ENCODE data around the gene MYO1D.
A peak's percentile ranks its signal among the peaks of the same experiment; 100 is the strongest.

Gene MYO1D

GRCh38 chr17:32865141-32865540, 11.8 kb downstream of the MYO1D start:
- TF ChIP-seq EZH2phosphoT487 (IDR thresholded peaks at IDR 0.05; ENCODE audit: low read depth) (no peak), CTCF (IDR thresholded peaks at IDR 0.05; ENCODE audit: low read depth, low read length) (no peak)
- Histone ChIP-seq H2AFZ (ENCODE audit: low read depth, low read length) (no peak overlapping the region), H3K27ac (ENCODE audit: low read length) (no peak overlapping the region), H3K36me3 (replicated peaks; ENCODE audit: low read depth, low read length) (peaks cover 14% of the 10 kb centered on the region), H3K9me3 (ENCODE audit: insufficient read depth, low read length) (no peaks in the 10 kb centered on the region), H4K20me1 (ENCODE audit: insufficient read depth, low read length) (peaks cover 56% of the 10 kb centered on the region), H3K4me1 (ENCODE audit: low read length) (peaks cover 30% of the 10 kb centered on the region), H3K79me2 (ENCODE audit: low read length) (peaks cover 98% of the 10 kb centered on the region), H3K9ac (ENCODE audit: low read length) (no peak overlapping the region), H3K4me2 (ENCODE audit: low read length) (no peak overlapping the region), H3K4me3 (ENCODE audit: low read length) (no peak overlapping the region), H3K27me3 (ENCODE audit: low read depth, low read length) (no peaks in the 10 kb centered on the region)

GRCh38 chr17:32863559-32863958, 13.4 kb downstream of the MYO1D start:
- Histone ChIP-seq H3K9me3 (ENCODE audit: insufficient read depth, low read length) (no peaks in the 10 kb centered on the region), H3K9ac (ENCODE audit: low read length) (peak overlapping the region; percentile 17), H3K4me3 (ENCODE audit: low read length) (peak overlapping the region; percentile 26), H3K27ac (ENCODE audit: low read length) (peak overlapping the region; percentile 28), H4K20me1 (ENCODE audit: insufficient read depth, low read length) (peaks cover 58% of the 10 kb centered on the region), H3K27me3 (ENCODE audit: low read depth, low read length) (no peaks in the 10 kb centered on the region), H3K4me2 (ENCODE audit: low read length) (peak overlapping the region; percentile 55), H2AFZ (ENCODE audit: low read depth, low read length) (no peak overlapping the region), H3K79me2 (ENCODE audit: low read length) (peaks cover 98% of the 10 kb centered on the region), H3K36me3 (replicated peaks; ENCODE audit: low read depth, low read length) (peaks cover 14% of the 10 kb centered on the region), H3K4me1 (ENCODE audit: low read length) (peaks cover 31% of the 10 kb centered on the region)
- TF ChIP-seq EZH2phosphoT487 (IDR thresholded peaks at IDR 0.05; ENCODE audit: low read depth) (no peak), CTCF (IDR thresholded peaks at IDR 0.05; ENCODE audit: low read depth, low read length) (no peak)

GRCh38 chr17:32862940-32863339, 14.0 kb downstream of the MYO1D start:
- H2AFZ ChIP-seq (ENCODE audit: low read depth, low read length), result no peak overlapping the region
- H3K4me3 ChIP-seq (ENCODE audit: low read length), result peak overlapping the region; percentile 26
- peaks cover 59% of the 10 kb centered on the region for H4K20me1 ChIP-seq (ENCODE audit: insufficient read depth, low read length)
- H3K36me3 ChIP-seq (replicated peaks; ENCODE audit: low read depth, low read length), result peaks cover 14% of the 10 kb centered on the region
- H3K4me2 ChIP-seq (ENCODE audit: low read length), result peak overlapping the region; percentile 55
- no peaks in the 10 kb centered on the region for H3K9me3 ChIP-seq (ENCODE audit: insufficient read depth, low read length)
- H3K27me3 ChIP-seq (ENCODE audit: low read depth, low read length), result no peaks in the 10 kb centered on the region
- peak overlapping the region; percentile 28 for H3K27ac ChIP-seq (ENCODE audit: low read length)
- TF ChIP-seq EZH2phosphoT487 (IDR thresholded peaks at IDR 0.05; ENCODE audit: low read depth) (no peak), CTCF (IDR thresholded peaks at IDR 0.05; ENCODE audit: low read depth, low read length) (no peak)
- peaks cover 37% of the 10 kb centered on the region for H3K4me1 ChIP-seq (ENCODE audit: low read length)
- H3K9ac ChIP-seq (ENCODE audit: low read length), result peak overlapping the region; percentile 17; the same call in 1 of the 2 replicates
- peaks cover 98% of the 10 kb centered on the region for H3K79me2 ChIP-seq (ENCODE audit: low read length)

- Histone ChIP-seq H3K27ac (ENCODE audit: low read length) (no peak overlapping the region), H3K79me2 (ENCODE audit: low read length) (peaks cover 97% of the 10 kb centered on the region), H3K27me3 (ENCODE audit: low read depth, low read length) (no peaks in the 10 kb centered on the region), H3K4me2 (ENCODE audit: low read length) (no peak overlapping the region), H4K20me1 (ENCODE audit: insufficient read depth, low read length) (peaks cover 64% of the 10 kb centered on the region), H3K9ac (ENCODE audit: low read length) (no peak overlapping the region), H3K36me3 (replicated peaks; ENCODE audit: low read depth, low read length) (peaks cover 14% of the 10 kb centered on the region), H3K9me3 (ENCODE audit: insufficient read depth, low read length) (no peaks in the 10 kb centered on the region), H3K4me3 (ENCODE audit: low read length) (no peak overlapping the region), H2AFZ (ENCODE audit: low read depth, low read length) (no peak overlapping the region), H3K4me1 (ENCODE audit: low read length) (peaks cover 41% of the 10 kb centered on the region)
- TF ChIP-seq EZH2phosphoT487 (IDR thresholded peaks at IDR 0.05; ENCODE audit: low read depth) (no peak), CTCF (IDR thresholded peaks at IDR 0.05; ENCODE audit: low read depth, low read length) (no peak)
These were observed 14.9 kb downstream of the MYO1D start for GRCh38 chr17:32861981-32862380.

Data from OCI-LY3 (cell line).